ENCODE data around the gene UPF1.

UPF1 gene

DNA sequence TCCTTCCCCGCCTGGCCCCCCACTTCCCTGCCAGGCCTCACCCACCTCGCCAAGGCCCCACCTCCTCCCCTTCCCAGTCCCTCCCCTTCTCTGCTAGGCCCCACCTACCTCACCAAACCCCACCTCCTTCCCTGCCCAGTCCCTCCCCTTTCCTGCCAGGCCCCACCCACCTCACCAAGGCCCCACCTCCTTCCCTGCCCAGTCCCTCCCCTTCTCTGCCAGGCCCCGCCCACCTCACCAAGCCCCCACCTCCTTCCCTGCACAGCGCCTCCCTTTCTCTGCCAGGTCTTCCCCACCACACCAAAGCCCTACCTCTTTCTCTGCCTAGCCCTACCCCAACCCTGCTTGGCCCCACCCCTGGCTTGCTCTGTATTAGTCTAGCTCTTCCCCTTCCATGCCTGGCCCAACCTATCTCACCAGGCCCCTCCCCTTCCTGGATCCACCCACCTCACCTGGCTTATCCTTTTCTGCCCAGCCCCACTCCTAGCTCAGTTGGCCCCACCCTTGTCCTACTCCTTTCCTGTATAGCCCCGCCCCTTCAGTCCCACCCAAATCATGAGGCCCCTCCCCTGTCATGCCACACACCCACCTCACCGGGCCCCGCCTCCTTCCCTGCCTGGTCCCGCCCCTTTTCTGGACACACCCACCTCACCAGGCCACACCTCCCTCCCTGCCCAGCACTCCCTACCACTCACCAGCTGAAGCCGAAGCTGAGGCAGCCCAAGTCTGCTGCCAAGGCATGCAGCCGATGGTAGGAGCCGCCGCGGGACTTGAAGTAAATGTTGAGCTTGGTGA, 48.0 kb downstream of the UPF1 start:
- in situ Hi-C loops (cut with MboI; ENCODE audit: low sequenced_read_pairs, unreplicated experiment) = no loop called here
- TF ChIP-seq, protein P1, sequence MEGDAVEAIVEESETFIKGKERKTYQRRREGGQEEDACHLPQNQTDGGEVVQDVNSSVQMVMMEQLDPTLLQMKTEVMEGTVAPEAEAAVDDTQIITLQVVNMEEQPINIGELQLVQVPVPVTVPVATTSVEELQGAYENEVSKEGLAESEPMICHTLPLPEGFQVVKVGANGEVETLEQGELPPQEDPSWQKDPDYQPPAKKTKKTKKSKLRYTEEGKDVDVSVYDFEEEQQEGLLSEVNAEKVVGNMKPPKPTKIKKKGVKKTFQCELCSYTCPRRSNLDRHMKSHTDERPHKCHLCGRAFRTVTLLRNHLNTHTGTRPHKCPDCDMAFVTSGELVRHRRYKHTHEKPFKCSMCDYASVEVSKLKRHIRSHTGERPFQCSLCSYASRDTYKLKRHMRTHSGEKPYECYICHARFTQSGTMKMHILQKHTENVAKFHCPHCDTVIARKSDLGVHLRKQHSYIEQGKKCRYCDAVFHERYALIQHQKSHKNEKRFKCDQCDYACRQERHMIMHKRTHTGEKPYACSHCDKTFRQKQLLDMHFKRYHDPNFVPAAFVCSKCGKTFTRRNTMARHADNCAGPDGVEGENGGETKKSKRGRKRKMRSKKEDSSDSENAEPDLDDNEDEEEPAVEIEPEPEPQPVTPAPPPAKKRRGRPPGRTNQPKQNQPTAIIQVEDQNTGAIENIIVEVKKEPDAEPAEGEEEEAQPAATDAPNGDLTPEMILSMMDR (IDR thresholded peaks at IDR 0.05; ENCODE audit: borderline replicate concordance, control extremely low read depth, extremely low read depth, insufficient read depth, missing control alignments) = no peak
- DNase-seq (ENCODE audit: low spot score) = no peak

- DNase-seq (ENCODE audit: low spot score) = no peak
- in situ Hi-C loops (cut with MboI; ENCODE audit: low sequenced_read_pairs, unreplicated experiment) = no loop called here
- TF ChIP-seq, protein P1 (IDR thresholded peaks at IDR 0.05; ENCODE audit: borderline replicate concordance, control extremely low read depth, extremely low read depth, insufficient read depth, missing control alignments) = no peak
Observed at GRCh38 chr19:18881491-18881890, 49.7 kb downstream of the UPF1 start.

DNA sequence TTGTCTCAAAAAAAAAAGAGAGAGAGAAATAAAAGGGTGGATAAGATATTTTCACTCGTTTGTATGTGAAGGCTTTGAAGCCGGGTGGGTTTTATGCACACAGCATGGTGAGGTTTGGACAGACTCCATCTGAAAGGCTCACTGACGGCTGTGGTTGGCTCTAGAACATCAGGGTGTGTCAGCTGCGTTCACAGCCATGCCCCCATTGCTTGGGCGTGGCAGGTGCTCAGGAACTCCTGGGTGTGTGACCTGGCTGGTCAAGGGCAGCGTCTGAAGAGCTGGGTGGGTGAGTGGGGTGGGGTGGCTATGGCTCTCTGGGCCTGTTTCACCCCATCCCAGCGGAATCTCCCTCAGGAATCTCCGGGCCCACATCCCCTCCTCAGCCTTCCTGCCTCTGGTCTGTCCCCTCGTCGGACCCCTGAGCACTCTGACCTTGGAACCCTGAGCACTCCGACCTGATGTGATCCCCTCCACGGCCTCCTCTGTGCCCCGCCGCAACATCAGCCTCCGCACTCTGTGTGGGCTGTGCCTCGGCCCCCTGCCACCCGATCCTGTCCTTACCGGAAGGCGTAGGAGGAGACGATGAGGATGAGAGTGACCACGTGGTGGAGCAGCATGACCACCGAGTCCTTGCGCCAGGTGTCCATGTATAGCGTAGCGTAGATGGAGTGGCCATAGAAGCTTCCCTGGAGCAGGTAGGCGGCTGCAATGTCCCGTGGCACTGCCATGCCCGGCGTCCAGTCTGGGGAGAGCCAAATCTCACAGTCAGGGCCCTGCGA, 52.0 kb downstream of the UPF1 start:
- DNase-seq (ENCODE audit: low spot score) = no peak
- TF ChIP-seq, protein P1 (IDR thresholded peaks at IDR 0.05; ENCODE audit: borderline replicate concordance, control extremely low read depth, extremely low read depth, insufficient read depth, missing control alignments) = no peak
- in situ Hi-C loops (cut with MboI; ENCODE audit: low sequenced_read_pairs, unreplicated experiment) = no loop called here

- DNase-seq (ENCODE audit: low spot score) = no peak
- in situ Hi-C loops (cut with MboI; ENCODE audit: low sequenced_read_pairs, unreplicated experiment) = no loop called here
- TF ChIP-seq, protein P1 (IDR thresholded peaks at IDR 0.05; ENCODE audit: borderline replicate concordance, control extremely low read depth, extremely low read depth, insufficient read depth, missing control alignments) = no peak
Observed at GRCh38 chr19:18886972-18887371, 55.2 kb downstream of the UPF1 start.

DNA sequence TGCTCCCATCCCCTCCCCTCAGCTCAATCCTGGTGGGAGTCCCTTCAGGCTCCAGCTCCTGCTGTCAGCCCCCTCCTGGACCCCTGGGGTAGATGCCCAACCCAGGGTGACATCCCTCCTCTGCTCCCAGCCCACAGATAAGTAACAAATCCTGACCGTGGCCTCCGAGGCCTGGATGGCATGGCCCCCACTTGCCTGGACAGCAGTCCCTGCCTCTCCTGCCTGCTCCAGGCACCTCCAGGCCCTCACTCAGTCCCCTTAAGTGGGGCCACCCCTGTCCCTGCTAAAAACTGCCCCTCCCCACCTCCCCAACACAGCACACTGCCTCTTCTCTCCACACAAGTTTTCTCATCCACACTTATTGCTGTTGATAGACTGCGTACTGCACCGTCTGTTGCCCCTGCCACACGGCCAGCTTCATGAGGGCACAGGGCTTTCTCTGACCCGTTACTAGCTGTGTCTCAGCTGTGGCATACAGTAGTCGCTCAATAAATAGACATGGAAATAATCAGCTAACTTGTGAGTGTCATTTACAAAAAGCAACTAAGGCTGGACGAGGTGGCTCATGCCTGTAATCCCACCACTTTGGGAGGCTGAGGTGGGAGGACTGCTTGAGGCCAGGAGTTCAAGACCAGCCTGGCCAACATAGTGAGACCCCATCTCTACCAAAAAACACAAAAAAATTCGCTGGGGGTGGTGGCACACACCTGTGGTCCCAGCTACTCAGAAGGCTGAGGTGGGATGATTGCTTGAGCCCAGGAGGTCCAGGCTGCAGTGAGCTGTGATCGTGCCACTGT, 58.4 kb downstream of the UPF1 start:
- TF ChIP-seq, protein P1 (IDR thresholded peaks at IDR 0.05; ENCODE audit: borderline replicate concordance, control extremely low read depth, extremely low read depth, insufficient read depth, missing control alignments) = no peak
- in situ Hi-C loops (cut with MboI; ENCODE audit: low sequenced_read_pairs, unreplicated experiment) = no loop called here
- DNase-seq (ENCODE audit: low spot score) = no peak

- in situ Hi-C loops (cut with MboI; ENCODE audit: low sequenced_read_pairs, unreplicated experiment) = no loop called here
- TF ChIP-seq, protein P1 (IDR thresholded peaks at IDR 0.05; ENCODE audit: borderline replicate concordance, control extremely low read depth, extremely low read depth, insufficient read depth, missing control alignments) = no peak
- DNase-seq (ENCODE audit: low spot score) = no peak
Observed at GRCh38 chr19:18893587-18894253, 62.0 kb downstream of the UPF1 start.
